Type B pancreatic cell (in vitro differentiated cells): ENCODE results near the gene CADPS. TPM values are rescaled to one million over a fixed set of nuclear protein-coding genes. Genes with fewer than 3 reads are reported as not detected.

Experiments
- DNase-seq: peaks from one replicate; pipeline ENCODE4 v3.0.0; 2021; ENCODE audit warnings: mixed read lengths; ENCODE audit not compliant: unreplicated experiment; ENCODE audit errors: extremely low spot score
- H3K27ac Mint-ChIP-seq: 2 replicates; pipeline ENCODE4 v1.8.0; 2021; ENCODE audit warnings: mild to moderate bottlenecking, mixed read lengths
- H3K27me3 Mint-ChIP-seq: 2 replicates; pipeline ENCODE4 v1.8.0; 2021; ENCODE audit warnings: mixed read lengths
- H3K36me3 Mint-ChIP-seq: 2 replicates; pipeline ENCODE4 v1.8.0; 2021; ENCODE audit warnings: mixed read lengths
- H3K4me1 Mint-ChIP-seq: one replicate; pipeline ENCODE4 v1.8.0; 2021; ENCODE audit warnings: mixed read lengths; ENCODE audit not compliant: unreplicated experiment
- H3K4me3 Mint-ChIP-seq: 2 replicates; pipeline ENCODE4 v1.8.0; 2021; ENCODE audit warnings: mild to moderate bottlenecking, mixed read lengths
- H3K9me3 Mint-ChIP-seq: 2 replicates; pipeline ENCODE4 v1.8.0; 2021; ENCODE audit warnings: mixed read lengths
- total RNA-seq: library from RNA; stranded (reverse); gene quantifications from 2 replicates; pipeline ENCODE4 v1.2.1, GENCODE V29; 2021; ENCODE audit warnings: low replicate concordance
- TF ChIP-seq, protein P1 (sequence below): fragments of 200-600 bp; sonication (generic); conservative IDR thresholded peaks from 2 replicates; pipeline ENCODE4 v1.5.0; 2021; ENCODE audit warnings: antibody characterized with exemption, mild to moderate bottlenecking

Gene CADPS
- total RNA-seq, 1 donor from 2014 or later = 21.6 TPM

DNA sequence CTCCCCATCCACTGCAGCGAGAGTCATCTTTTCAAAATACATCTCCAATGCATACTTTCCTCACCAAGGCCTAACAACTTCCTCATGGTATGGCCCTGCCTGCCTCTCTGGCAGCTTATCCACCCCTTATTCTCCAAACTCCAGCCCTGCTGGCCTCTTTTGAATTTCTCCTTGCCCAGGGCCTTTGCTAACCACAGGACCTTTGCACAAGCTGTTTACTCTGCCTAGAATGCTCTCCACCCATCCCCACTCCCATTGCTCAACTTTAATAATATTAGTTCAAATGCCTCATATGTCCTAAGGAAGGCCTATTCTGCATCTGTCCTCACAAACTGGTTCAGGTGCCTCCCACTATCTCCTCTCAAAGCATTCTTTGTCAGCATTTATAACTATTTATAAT, 230.7 kb downstream of the CADPS start:
- DNase-seq = no peak
- Mint-ChIP-seq H3K9me3 (no peaks in the 10 kb centered on the region), H3K36me3 (no peaks in the 10 kb centered on the region), H3K4me3 (no peak overlapping the region), H3K27ac (no peak overlapping the region), H3K4me1 (peaks cover 4% of the 10 kb centered on the region), H3K27me3 (no peaks in the 10 kb centered on the region)
- TF ChIP-seq, protein P1, sequence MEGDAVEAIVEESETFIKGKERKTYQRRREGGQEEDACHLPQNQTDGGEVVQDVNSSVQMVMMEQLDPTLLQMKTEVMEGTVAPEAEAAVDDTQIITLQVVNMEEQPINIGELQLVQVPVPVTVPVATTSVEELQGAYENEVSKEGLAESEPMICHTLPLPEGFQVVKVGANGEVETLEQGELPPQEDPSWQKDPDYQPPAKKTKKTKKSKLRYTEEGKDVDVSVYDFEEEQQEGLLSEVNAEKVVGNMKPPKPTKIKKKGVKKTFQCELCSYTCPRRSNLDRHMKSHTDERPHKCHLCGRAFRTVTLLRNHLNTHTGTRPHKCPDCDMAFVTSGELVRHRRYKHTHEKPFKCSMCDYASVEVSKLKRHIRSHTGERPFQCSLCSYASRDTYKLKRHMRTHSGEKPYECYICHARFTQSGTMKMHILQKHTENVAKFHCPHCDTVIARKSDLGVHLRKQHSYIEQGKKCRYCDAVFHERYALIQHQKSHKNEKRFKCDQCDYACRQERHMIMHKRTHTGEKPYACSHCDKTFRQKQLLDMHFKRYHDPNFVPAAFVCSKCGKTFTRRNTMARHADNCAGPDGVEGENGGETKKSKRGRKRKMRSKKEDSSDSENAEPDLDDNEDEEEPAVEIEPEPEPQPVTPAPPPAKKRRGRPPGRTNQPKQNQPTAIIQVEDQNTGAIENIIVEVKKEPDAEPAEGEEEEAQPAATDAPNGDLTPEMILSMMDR = no peak

DNA sequence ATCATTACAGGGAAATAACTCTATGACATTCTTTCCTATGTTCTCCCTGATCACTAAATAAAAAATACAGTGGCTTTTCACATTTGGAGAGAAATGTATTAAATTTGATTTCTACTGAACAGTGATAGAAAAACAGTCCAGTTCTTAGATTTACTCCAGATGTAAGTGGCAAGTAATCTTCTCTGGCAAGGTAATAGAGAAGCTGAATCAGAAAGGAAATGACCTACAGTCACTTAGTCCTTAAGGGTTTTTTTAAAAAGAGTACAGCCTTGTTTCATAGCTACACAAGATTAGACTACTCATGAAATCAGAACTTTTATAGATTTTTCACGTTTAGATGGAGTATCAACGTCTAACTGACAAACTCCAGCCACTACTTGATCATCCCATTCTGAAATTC, 236.9 kb downstream of the CADPS start:
- TF ChIP-seq, protein P1 = no peak
- Mint-ChIP-seq H3K4me1 (peaks cover 7% of the 10 kb centered on the region), H3K27me3 (peaks cover 32% of the 10 kb centered on the region), H3K4me3 (no peak overlapping the region), H3K9me3 (no peaks in the 10 kb centered on the region), H3K27ac (no peak overlapping the region), H3K36me3 (no peaks in the 10 kb centered on the region)
- no peak for DNase-seq

DNA sequence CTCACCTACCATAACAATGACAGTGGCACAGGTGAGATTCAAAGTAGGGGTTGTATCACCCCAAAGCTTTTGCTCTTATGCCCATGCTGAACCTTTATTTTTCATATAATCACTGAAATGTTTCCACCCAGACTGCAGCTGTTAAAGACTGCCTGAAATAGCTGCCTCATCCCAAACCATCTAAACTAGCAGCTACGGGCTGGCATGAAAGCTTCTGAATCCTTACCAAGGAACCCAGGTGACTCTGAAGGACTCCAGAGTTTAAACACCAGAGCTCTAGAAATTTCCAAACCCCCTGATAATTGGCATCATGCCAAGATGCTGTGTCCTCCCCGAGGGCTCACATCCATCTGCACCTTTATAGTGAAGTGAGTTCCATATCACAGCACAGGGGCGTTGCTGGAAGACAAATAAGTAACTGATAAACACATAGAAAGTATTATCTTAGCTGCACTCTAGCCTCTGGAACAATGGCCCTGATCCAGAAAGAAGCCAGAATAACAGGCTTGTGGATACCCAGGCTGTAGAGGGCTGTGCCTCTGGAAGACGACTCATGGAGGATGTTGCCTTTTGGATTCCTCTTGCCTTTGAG, 238.9 kb downstream of the CADPS start:
- TF ChIP-seq, protein P1 = no peak
- Mint-ChIP-seq H3K4me3 (no peak overlapping the region), H3K9me3 (no peaks in the 10 kb centered on the region), H3K4me1 (peaks cover 7% of the 10 kb centered on the region), H3K36me3 (no peaks in the 10 kb centered on the region), H3K27ac (no peak overlapping the region), H3K27me3 (peaks cover 38% of the 10 kb centered on the region)
- DNase-seq = no peak

GRCh38 chr3:62632510-62633294, 242.5 kb downstream of the CADPS start:
- no peak for DNase-seq
- Mint-ChIP-seq H3K36me3 (no peaks in the 10 kb centered on the region), H3K27ac (no peak overlapping the region), H3K9me3 (no peaks in the 10 kb centered on the region), H3K4me3 (no peak overlapping the region), H3K27me3 (peaks cover 44% of the 10 kb centered on the region), H3K4me1 (peaks cover 7% of the 10 kb centered on the region)
- TF ChIP-seq, protein P1 = peak; percentile 20

GRCh38 chr3:62631488-62631887, 243.7 kb downstream of the CADPS start:
- TF ChIP-seq, protein P1 = no peak
- H3K27me3 Mint-ChIP-seq = peaks cover 39% of the 10 kb centered on the region

More at GRCh38 chr3:62631488-62631887, 243.7 kb downstream of the CADPS start:
- Mint-ChIP-seq H3K9me3 (no peaks in the 10 kb centered on the region), H3K36me3 (no peaks in the 10 kb centered on the region), H3K4me1 (no peaks in the 10 kb centered on the region), H3K4me3 (no peak overlapping the region), H3K27ac (no peak overlapping the region)
- DNase-seq = no peak
